Measurements from ENCODE around the gene ANAPC2. TPM values are rescaled to one million over a fixed set of nuclear protein-coding genes. Genes with fewer than 3 reads are reported as not detected.

The ANAPC2 gene
- total RNA-seq, 2 donors from 2014 or later: 32.5 to 64.5 TPM

DNA sequence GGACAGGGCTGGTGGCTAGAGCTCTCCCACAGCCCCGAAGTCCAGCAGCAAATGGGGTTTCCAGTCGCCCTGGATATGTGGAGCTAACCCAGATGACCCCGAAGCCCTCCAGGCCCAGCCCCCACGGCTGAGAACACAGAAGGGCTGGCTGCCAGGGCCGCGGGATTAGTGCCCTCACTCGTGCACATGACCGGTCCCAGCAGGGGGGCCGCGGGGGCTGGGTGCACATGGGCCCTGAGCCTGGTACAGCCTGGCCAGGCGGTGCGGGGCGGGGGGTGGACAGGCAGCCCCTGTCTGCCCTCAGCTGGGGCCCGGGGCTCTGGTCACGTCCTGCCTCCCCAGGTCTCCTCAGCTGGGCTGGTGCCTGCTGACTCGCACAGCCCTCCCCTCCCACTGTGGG is 6.0 kb upstream of the ANAPC2 start:
- Histone ChIP-seq H3K9me3 (no peaks in the 10 kb centered on the region), H3K27ac (no peak overlapping the region), H3K4me1 (replicated peaks) (peaks cover 45% of the 10 kb centered on the region), H3K36me3 (peaks cover 0 to 3% of the 10 kb centered on the region in 2 donors), H3K4me3 (no peak overlapping the region), H3K27me3 (replicated peaks; ENCODE audit: insufficient read depth) (no peaks in the 10 kb centered on the region)
- TF ChIP-seq, protein P1, sequence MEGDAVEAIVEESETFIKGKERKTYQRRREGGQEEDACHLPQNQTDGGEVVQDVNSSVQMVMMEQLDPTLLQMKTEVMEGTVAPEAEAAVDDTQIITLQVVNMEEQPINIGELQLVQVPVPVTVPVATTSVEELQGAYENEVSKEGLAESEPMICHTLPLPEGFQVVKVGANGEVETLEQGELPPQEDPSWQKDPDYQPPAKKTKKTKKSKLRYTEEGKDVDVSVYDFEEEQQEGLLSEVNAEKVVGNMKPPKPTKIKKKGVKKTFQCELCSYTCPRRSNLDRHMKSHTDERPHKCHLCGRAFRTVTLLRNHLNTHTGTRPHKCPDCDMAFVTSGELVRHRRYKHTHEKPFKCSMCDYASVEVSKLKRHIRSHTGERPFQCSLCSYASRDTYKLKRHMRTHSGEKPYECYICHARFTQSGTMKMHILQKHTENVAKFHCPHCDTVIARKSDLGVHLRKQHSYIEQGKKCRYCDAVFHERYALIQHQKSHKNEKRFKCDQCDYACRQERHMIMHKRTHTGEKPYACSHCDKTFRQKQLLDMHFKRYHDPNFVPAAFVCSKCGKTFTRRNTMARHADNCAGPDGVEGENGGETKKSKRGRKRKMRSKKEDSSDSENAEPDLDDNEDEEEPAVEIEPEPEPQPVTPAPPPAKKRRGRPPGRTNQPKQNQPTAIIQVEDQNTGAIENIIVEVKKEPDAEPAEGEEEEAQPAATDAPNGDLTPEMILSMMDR (IDR thresholded peaks at IDR 0.05): no peak
- TF ChIP-seq POLR2A (IDR thresholded peaks at IDR 0.05) (no peak), POLR2AphosphoS5 (IDR thresholded peaks at IDR 0.05) (no peak)
- intact Hi-C loops (cut with DNase I): no loop called here
- 50% methylated on average over 16 of the region's 16 CpGs for WGBS
- DNase-seq (ENCODE audit: low spot score): no peak

DNA sequence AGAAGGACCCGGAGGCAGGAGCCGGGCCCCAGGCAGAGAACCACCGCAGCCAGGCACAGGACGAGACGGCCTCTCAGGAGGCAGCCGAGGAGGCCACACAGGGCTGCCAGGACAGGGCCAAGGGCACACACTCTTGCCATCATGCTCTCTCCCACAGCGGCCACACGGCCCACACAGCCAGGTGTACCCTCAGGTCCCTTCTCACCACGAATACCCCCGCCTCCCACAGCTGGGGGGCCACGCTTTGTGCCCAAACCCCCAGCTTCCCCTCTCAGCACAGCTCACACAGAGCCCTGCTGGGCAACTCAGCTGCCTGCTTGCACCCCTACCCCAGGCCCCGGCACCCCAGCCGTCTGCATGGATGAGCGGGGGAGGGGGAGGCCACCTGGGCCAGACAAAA is 5.4 kb upstream of the ANAPC2 start:
- 87% methylated on average over 8 of the region's 14 CpGs for WGBS
- Histone ChIP-seq H3K27me3 (replicated peaks; ENCODE audit: insufficient read depth) (no peaks in the 10 kb centered on the region), H3K4me3 (no peak overlapping the region), H3K27ac (no peak overlapping the region), H3K4me1 (replicated peaks) (peaks cover 40% of the 10 kb centered on the region), H3K9me3 (no peaks in the 10 kb centered on the region), H3K36me3 (peaks cover 0 to 3% of the 10 kb centered on the region in 2 donors)
- intact Hi-C loops (cut with DNase I): no loop called here
- TF ChIP-seq POLR2AphosphoS5 (IDR thresholded peaks at IDR 0.05): no peak
- TF ChIP-seq, protein P1 (IDR thresholded peaks at IDR 0.05): no peak
- no peak for TF ChIP-seq POLR2A (IDR thresholded peaks at IDR 0.05)
- DNase-seq (ENCODE audit: low spot score): no peak

DNA sequence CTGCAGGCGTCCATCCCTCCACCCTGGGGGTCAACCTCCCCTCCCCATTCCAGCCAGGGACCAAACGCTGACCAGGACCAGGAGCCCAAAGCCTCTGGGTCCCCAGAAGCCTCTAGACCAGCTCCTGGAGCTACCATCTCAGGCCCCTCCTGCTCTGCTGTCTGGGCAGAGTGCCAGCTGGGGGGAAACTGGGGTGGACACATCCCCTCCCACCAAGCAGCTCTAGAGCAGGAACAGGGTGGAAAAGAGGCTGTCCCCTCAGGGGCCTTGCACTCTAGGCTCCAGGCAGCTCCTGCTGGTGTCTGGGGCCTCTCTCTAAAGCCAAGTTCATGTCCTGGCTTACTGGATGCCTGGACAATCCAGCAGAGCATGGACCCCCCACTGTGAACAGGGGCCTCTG is 4.5 kb upstream of the ANAPC2 start:
- intact Hi-C loops (cut with DNase I): no loop called here
- Histone ChIP-seq H3K36me3 (peaks cover 0 to 3% of the 10 kb centered on the region in 2 donors), H3K27ac (no peak overlapping the region), H3K4me3 (no peak overlapping the region), H3K4me1 (replicated peaks) (peaks cover 35% of the 10 kb centered on the region), H3K9me3 (no peaks in the 10 kb centered on the region), H3K27me3 (replicated peaks; ENCODE audit: insufficient read depth) (no peaks in the 10 kb centered on the region)
- no peak for TF ChIP-seq POLR2AphosphoS5 (IDR thresholded peaks at IDR 0.05)
- TF ChIP-seq POLR2A (IDR thresholded peaks at IDR 0.05): no peak
- TF ChIP-seq, protein P1 (IDR thresholded peaks at IDR 0.05): no peak
- no peak for DNase-seq (ENCODE audit: low spot score)
- WGBS: 90% methylated on average over 2 of the region's 2 CpGs

DNA sequence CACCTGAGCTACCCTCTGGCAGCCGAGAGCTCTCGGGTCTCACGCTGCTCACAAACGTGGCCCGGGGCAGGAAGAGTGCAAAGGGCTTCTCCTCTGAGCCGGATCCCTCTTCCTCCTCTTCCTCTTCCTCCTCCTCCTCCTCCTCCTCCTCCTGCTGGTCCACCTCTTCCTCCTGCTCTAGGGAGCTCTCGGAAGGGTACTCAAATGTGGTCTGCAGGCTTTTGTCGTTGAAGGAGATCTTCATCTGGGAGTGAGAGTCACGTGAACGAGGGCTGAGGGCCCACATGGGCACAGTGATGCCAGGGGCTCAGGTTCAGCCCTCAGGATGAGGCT is 4.1 kb upstream of the ANAPC2 start:
- no peaks in the 10 kb centered on the region for H3K27me3 ChIP-seq (replicated peaks; ENCODE audit: insufficient read depth)
- TF ChIP-seq, protein P1 (IDR thresholded peaks at IDR 0.05): no peak
- TF ChIP-seq POLR2AphosphoS5 (IDR thresholded peaks at IDR 0.05) (no peak), POLR2A (IDR thresholded peaks at IDR 0.05) (no peak)
- peaks cover 0 to 3% of the 10 kb centered on the region in 2 donors for H3K36me3 ChIP-seq
- no peak for DNase-seq (ENCODE audit: low spot score)
- intact Hi-C loops (cut with DNase I): no loop called here
- no peaks in the 10 kb centered on the region for H3K9me3 ChIP-seq
- 92% methylated on average over 10 of the region's 10 CpGs for WGBS
- H3K4me3 ChIP-seq: no peak overlapping the region
- peaks cover 33% of the 10 kb centered on the region for H3K4me1 ChIP-seq (replicated peaks)
- H3K27ac ChIP-seq: no peak overlapping the region

DNA sequence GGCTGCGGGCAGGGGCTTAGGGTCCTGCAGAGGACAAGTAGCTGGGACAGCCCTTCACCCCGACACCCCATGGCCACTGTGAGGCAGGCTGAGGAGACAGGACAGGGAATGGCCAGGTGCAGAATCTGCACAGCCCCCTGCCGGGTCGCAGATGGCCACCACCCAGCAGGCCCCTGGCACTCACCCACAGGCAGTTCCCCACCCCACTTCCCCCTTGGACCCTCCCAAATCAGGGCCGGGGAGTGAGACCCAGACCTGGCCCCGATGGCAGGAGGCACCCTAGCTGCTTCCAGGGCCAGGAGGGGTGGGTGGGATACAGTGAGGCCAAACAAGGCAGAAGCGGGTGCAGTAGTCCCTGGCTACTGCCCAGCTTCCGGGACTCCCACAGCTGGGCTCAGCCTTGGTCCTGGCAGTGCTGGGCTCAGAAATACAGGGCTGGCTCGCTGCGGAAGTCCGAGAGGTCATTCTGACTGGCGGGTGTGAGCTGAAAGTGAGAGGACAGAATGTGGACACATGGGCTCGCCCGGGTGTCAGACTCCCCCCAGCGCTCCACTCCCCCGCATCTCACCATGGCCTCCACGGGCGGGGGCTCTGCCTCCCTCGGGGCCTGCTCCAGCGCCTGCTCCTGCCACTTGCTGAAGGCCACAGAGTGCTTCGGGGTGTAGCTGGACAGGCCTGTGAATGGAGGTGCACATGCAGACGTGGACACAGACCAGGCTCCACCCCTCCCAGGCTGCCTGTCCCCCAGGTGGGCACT is 3.5 kb upstream of the ANAPC2 start:
- H3K27me3 ChIP-seq (replicated peaks; ENCODE audit: insufficient read depth): no peaks in the 10 kb centered on the region
- intact Hi-C loops (cut with DNase I): no loop called here
- DNase-seq (ENCODE audit: low spot score): no peak
- H3K27ac ChIP-seq: no peak overlapping the region
- 79% methylated on average over 21 of the region's 22 CpGs for WGBS
- peaks cover 36% of the 10 kb centered on the region for H3K4me1 ChIP-seq (replicated peaks)
- no peak overlapping the region for H3K4me3 ChIP-seq
- no peaks in the 10 kb centered on the region for H3K9me3 ChIP-seq
- TF ChIP-seq POLR2AphosphoS5 (IDR thresholded peaks at IDR 0.05): no peak
- TF ChIP-seq, protein P1 (IDR thresholded peaks at IDR 0.05): no peak
- no peak for TF ChIP-seq POLR2A (IDR thresholded peaks at IDR 0.05)
- H3K36me3 ChIP-seq: peaks cover 0 to 3% of the 10 kb centered on the region in 2 donors

All from prostate gland (tissue), 2 donors.